GM12878 (cell line): ENCODE results near the gene HMGN1. TPM values are rescaled to one million over a fixed set of nuclear protein-coding genes. Genes with fewer than 3 reads are reported as not detected.
"Not testable (repeated sequence)": the region's sequence is repeated elsewhere in the genome, so short reads cannot be mapped to it uniquely, and the experiment has no call there.

ENCODE experiments used
- ATAC-seq: fragments of 200-7000 bp; cut with Tn5 transposase; 3 replicates; pipeline ENCODE4 v1.9.1; 2020; ENCODE audit warnings: mild to moderate bottlenecking, moderate library complexity
- BruUV-seq: library from RNA; stranded (reverse); fragments of 400-500 nt; replicated peaks from 2 replicates; lab custom pipeline; 2021; lab: Mats Ljungman, UMichigan
- CTCF ChIA-PET: fragments of 300-600 bp; sonication (Branson Sonifier 250); formaldehyde crosslinking; extraction: SDS; loops from one replicate; lab custom pipeline; 2021; ENCODE audit warnings: inconsistent platforms; lab: Yijun Ruan, JAX
- POLR2A ChIA-PET: fragments of 350-600 bp; formaldehyde crosslinking; extraction: SDS; loops from one replicate; lab custom pipeline; 2021; ENCODE audit warnings: inconsistent platforms; lab: Charles Lee
- RAD21 ChIA-PET: fragments of 300-600 bp; sonication (Branson Sonifier 250); formaldehyde crosslinking; loops from one replicate; lab custom pipeline; 2023; ENCODE audit warnings: antibody characterized with exemption; ENCODE audit not compliant: unreplicated experiment; lab: Charles Lee
- SMC1A ChIA-PET: fragments of 300-600 bp; sonication (Branson Sonifier 250); formaldehyde crosslinking; loops from one replicate; lab custom pipeline; 2023; ENCODE audit not compliant: unreplicated experiment, uncharacterized antibody; lab: Charles Lee
- DNase-seq: peaks from one replicate; pipeline ENCODE4 v3.0.0-alpha.2; 2011; ENCODE audit warnings: low read depth, low spot score
- FAIRE-seq: peaks from 3 replicates; lab custom pipeline; 2011; peaks lifted over from hg19 to GRCh38; lab: Jason Lieb, UNC
- H2AFZ ChIP-seq: 2 replicates; pipeline ENCODE4 v1.6.0; 2011; ENCODE audit warnings: low read depth, low read length, control low read depth; ENCODE audit not compliant: control insufficient read depth
- H3K27ac ChIP-seq: 2 replicates; pipeline ENCODE4 v1.5.1; 2011; ENCODE audit warnings: control low read depth; ENCODE audit not compliant: control insufficient read depth, insufficient read depth
- H3K27me3 ChIP-seq, 2 experiments: replicated peaks in 1 of 2; 2 replicates each; pipeline versions ENCODE4 v1.6.0 to v1.6.1; 2011; ENCODE audit warnings: low read length in 1 of 2; ENCODE audit not compliant: control insufficient read depth in 2 of 2, insufficient read depth in 2 of 2
- H3K36me3 ChIP-seq, 2 experiments: 2 replicates each; pipeline ENCODE4 v1.5.1; 2011; ENCODE audit warnings: low read length in 1 of 2; ENCODE audit not compliant: control insufficient read depth in 2 of 2, insufficient read depth in 2 of 2
- H3K4me1 ChIP-seq: 2 replicates; pipeline ENCODE4 v1.6.1; 2011; ENCODE audit warnings: mild to moderate bottlenecking, low read length, moderate library complexity, mixed read lengths; ENCODE audit not compliant: control insufficient read depth, insufficient read depth
- H3K4me2 ChIP-seq: 2 replicates; pipeline ENCODE4 v1.6.0; 2011; ENCODE audit warnings: control low read depth; ENCODE audit not compliant: control insufficient read depth, insufficient read depth
- H3K4me3 ChIP-seq: fragments of 200-600 bp; sonication (generic); 2 replicates; pipeline ENCODE4 v1.5.1; 2016
- H3K79me2 ChIP-seq: 2 replicates; pipeline ENCODE4 v1.6.0; 2011; ENCODE audit warnings: low read length; ENCODE audit not compliant: control insufficient read depth, insufficient read depth
- H3K9ac ChIP-seq: 2 replicates; pipeline ENCODE4 v1.8.0; 2011; ENCODE audit warnings: low read length, control low read depth, mixed read lengths; ENCODE audit not compliant: control insufficient read depth, insufficient read depth
- H3K9me3 ChIP-seq: replicated peaks from 3 replicates; pipeline ENCODE4 v1.5.1; 2011; ENCODE audit warnings: mild to moderate bottlenecking, low read length; ENCODE audit not compliant: control insufficient read depth, insufficient read depth
- H4K20me1 ChIP-seq: 2 replicates; pipeline ENCODE4 v1.6.0; 2011; ENCODE audit not compliant: control insufficient read depth, insufficient read depth
- BMI1 ChIP-seq: fragments of 450-650 bp; IDR thresholded peaks from 2 replicates; pipeline ENCODE4 v1.6.1; 2016; ENCODE audit warnings: mild to moderate bottlenecking, moderate library complexity, borderline replicate concordance
- CHD4 ChIP-seq: fragments of 200-600 bp; sonication (generic); IDR thresholded peaks from 2 replicates; pipeline ENCODE4 v1.6.1; 2016; ENCODE audit warnings: mild to moderate bottlenecking
- FOXM1 ChIP-seq: IDR thresholded peaks from 2 replicates; pipeline ENCODE4 v1.6.1; 2012; ENCODE audit warnings: low read depth, mild to moderate bottlenecking, inconsistent platforms, low read length, moderate library complexity
- MAX ChIP-seq: IDR thresholded peaks from 2 replicates; pipeline ENCODE4 v1.6.1; 2012; ENCODE audit warnings: low read depth, low read length, improper control_type of control experiment
- NFYB ChIP-seq: IDR thresholded peaks from 2 replicates; pipeline ENCODE4 v1.6.1; 2011; ENCODE audit warnings: low read depth, mild to moderate bottlenecking, low read length, improper control_type of control experiment, moderate library complexity; ENCODE audit not compliant: insufficient read depth
- PRDM15 ChIP-seq: fragments of 450-650 bp; formaldehyde crosslinking; IDR thresholded peaks from 2 replicates; pipeline ENCODE4 v1.4.0; 2020; ENCODE audit warnings: mild to moderate bottlenecking, moderate library complexity
- RAD21 ChIP-seq: IDR thresholded peaks from 2 replicates; pipeline ENCODE4 v1.6.1; 2011; ENCODE audit warnings: mild to moderate bottlenecking, low read depth, low read length, moderate library complexity; ENCODE audit not compliant: insufficient read depth
- SPI1 ChIP-seq: IDR thresholded peaks from 2 replicates; pipeline ENCODE4 v1.6.1; 2011; ENCODE audit warnings: low read depth, mild to moderate bottlenecking, low read length, moderate library complexity, borderline replicate concordance; ENCODE audit not compliant: insufficient read depth
- SREBF2 ChIP-seq: IDR thresholded peaks from 2 replicates; pipeline ENCODE4 v1.6.1; 2012; ENCODE audit warnings: mild to moderate bottlenecking, low read length
- ZBTB4 ChIP-seq: fragments of 450-650 bp; formaldehyde crosslinking; IDR thresholded peaks from 2 replicates; pipeline ENCODE4 v1.4.0; 2022; ENCODE audit warnings: mild to moderate bottlenecking, moderate library complexity
- WGBS: methylation state at CpG from one replicate; pipeline ENCODE4 v1.1.6; 2016; ENCODE audit warnings: low lambda C conversion rate; ENCODE audit not compliant: insufficient replicate concordance, insufficient coverage; ENCODE audit errors: missing lambda C conversion rate; 5-methylcytosine and 5-hydroxymethylcytosine counted together
- in situ Hi-C: fragments of 300-500 bp; cut with MboI; formaldehyde crosslinking; loops from 9 replicates; pipeline ENCODE4 v1.14.3; 2018; ENCODE audit warnings: mixed read lengths
- intact Hi-C: fragments of 100-400 bp; cut with micrococcal nuclease; formaldehyde crosslinking; loops from one replicate; pipeline ENCODE4 v1.14.2; 2022; ENCODE audit not compliant: unreplicated experiment
- polyA plus RNA-seq, 11 experiments: library from polyadenylated mRNA; depleted of rRNA in 4 of 11; unstranded in 6 of 11; stranded (reverse) in 5 of 11; fragments of >200 nt; fragmentation: Nextera tagmentation in 4 of 11; fragmentation: Illumina TruSeq in 1 of 11; extraction: Ambion mirVana in 4 of 11; extraction: Trizol in 1 of 11; gene quantifications; 1 replicate in 1 of 11; 2 replicates in 10 of 11; pipeline versions ENCODE4 v1.2.1 to v1.2.3, GENCODE V29; 2011 to 2016; ENCODE audit warnings: inconsistent platforms in 2 of 11, missing spikeins in 2 of 11, low read depth in 1 of 11
- total RNA-seq, 4 experiments: library from RNA; depleted of rRNA in 3 of 4; stranded (reverse); fragments of >200 nt in 3 of 4; fragmentation: Illumina TruSeq in 1 of 4; extraction: Trizol in 1 of 4; gene quantifications; 2 replicates each; pipeline versions ENCODE4 v1.2.1 to v1.2.3, GENCODE V29; 2013 to 2021

The HMGN1 gene
- total and polyA plus RNA-seq, 10 of the 15 experiments (the other 5 are each of a cell fraction or from before 2014, with no cell fraction given): 120 to 798 (median 396) TPM

- H3K27me3 ChIP-seq, H3K9me3 ChIP-seq, intact Hi-C loops, DNase-seq, H2AFZ ChIP-seq, H3K4me1 ChIP-seq, H3K27ac ChIP-seq, SMC1A ChIA-PET, H3K79me2 ChIP-seq, H3K4me2 ChIP-seq, H4K20me1 ChIP-seq, H3K36me3 ChIP-seq, FAIRE-seq, BruUV-seq, POLR2A ChIA-PET, H3K9ac ChIP-seq, in situ Hi-C loops, H3K4me3 ChIP-seq, ATAC-seq, CTCF ChIA-PET: not testable (repeated sequence)
- 46% methylated on average over 7 of the region's 7 CpGs for WGBS
- RAD21 ChIA-PET: interaction anchor here (1.0 kb wide), 1 partner anchor 69 kb away, joined by 3 read pairs; no protein-coding TSS in a partner anchor
These were observed 21.0 kb upstream of the HMGN1 start for GRCh38 chr21:39369896-39370288.

- H3K4me1 ChIP-seq: no peaks in the 10 kb centered on the region
- H3K4me2 ChIP-seq: no peak overlapping the region
- no peaks in the 10 kb centered on the region for H4K20me1 ChIP-seq
- no peak overlapping the region for H3K9ac ChIP-seq
- ChIA-PET POLR2A (no interaction called here), CTCF (interaction anchor here (1.4 kb wide), 1 partner anchor 11 kb away, joined by 4 read pairs; no protein-coding TSS in a partner anchor), RAD21 (no interaction called here), SMC1A (no interaction called here)
- H3K79me2 ChIP-seq: no peaks in the 10 kb centered on the region
- no peaks in the 10 kb centered on the region for H3K36me3 ChIP-seq
- H3K27ac ChIP-seq: no peak overlapping the region
- no TSS peak for BruUV-seq
- 62% methylated on average over 2 of the region's 2 CpGs for WGBS
- FAIRE-seq (no peak), ATAC-seq (no peak), DNase-seq (no peak)
- intact Hi-C loops: no loop called here
- H2AFZ ChIP-seq: no peak overlapping the region
- no peaks in the 10 kb centered on the region for H3K9me3 ChIP-seq
- H3K4me3 ChIP-seq: no peak overlapping the region
- in situ Hi-C loops: no loop called here
- no peaks in the 10 kb centered on the region for H3K27me3 ChIP-seq
- TF ChIP-seq BMI1 (no peak), RAD21 (no peak), SPI1 (no peak), ZBTB4 (CRISPR knock-in tag) (no peak), CHD4 (no peak), FOXM1 (no peak), SREBF2 (no peak), PRDM15 (CRISPR knock-in tag) (no peak), MAX (no peak), NFYB (no peak)
These were observed 18.9 kb upstream of the HMGN1 start for GRCh38 chr21:39367783-39368182.
